D721Med (cell line): Measurements from ENCODE around the gene SELENOP.

ENCODE experiments used
- DNase-seq: peaks from one replicate; pipeline ENCODE4 v3.0.0; 2011; ENCODE audit warnings: low spot score; ENCODE audit not compliant: insufficient read length
- FAIRE-seq: peaks from 2 replicates; lab custom pipeline; 2011; peaks lifted over from hg19 to GRCh38; lab: Jason Lieb, UNC
- TF ChIP-seq, protein P1 (sequence below): IDR thresholded peaks from 2 replicates; pipeline ENCODE4 v1.5.1; 2012; ENCODE audit warnings: mild to moderate bottlenecking, control low read depth; ENCODE audit not compliant: insufficient read depth; ENCODE audit errors: missing control alignments

Gene SELENOP

DNA sequence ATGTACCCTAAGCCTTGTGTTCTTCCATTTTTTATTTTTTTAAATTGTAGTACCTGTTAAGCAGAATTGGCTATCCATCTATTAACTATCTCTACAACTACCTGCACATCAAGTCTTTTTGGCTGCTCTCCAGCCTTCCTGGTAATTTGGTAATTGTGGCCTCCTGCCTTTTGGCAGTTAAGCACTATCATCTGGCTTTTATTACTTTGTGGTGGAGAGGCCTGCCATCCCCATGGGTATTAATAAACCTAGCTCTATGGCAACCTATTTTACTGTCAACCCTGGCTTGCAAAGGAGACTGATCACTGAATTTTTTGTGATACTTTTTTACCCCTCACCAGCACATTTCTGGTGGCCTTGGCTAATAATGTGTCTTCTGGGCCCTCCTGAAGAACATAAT is 20.5 kb downstream of the SELENOP start:
- TF ChIP-seq, protein P1, sequence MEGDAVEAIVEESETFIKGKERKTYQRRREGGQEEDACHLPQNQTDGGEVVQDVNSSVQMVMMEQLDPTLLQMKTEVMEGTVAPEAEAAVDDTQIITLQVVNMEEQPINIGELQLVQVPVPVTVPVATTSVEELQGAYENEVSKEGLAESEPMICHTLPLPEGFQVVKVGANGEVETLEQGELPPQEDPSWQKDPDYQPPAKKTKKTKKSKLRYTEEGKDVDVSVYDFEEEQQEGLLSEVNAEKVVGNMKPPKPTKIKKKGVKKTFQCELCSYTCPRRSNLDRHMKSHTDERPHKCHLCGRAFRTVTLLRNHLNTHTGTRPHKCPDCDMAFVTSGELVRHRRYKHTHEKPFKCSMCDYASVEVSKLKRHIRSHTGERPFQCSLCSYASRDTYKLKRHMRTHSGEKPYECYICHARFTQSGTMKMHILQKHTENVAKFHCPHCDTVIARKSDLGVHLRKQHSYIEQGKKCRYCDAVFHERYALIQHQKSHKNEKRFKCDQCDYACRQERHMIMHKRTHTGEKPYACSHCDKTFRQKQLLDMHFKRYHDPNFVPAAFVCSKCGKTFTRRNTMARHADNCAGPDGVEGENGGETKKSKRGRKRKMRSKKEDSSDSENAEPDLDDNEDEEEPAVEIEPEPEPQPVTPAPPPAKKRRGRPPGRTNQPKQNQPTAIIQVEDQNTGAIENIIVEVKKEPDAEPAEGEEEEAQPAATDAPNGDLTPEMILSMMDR = no peak
- DNase-seq (no peak), FAIRE-seq (no peak)

DNA sequence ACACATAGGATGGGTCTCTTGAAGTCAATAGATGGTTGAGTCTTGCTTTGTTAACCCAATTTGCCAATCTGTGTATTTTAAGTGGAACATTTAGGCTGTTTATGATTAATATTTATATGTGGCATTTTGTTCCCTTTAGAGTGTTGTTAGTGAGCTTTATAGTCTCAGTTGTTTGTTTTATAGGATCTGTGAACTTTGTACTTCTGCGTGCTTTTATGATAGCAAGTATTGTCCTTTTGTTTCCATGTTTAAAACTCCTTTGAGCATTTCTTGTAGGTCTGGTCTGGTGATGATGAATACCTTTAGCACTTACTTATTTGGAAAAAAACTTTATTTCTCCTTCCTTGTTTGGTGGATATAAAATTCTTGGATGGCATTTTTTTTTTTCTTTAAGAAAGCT is 23.8 kb downstream of the SELENOP start:
- FAIRE-seq (no peak), DNase-seq (no peak)
- TF ChIP-seq, protein P1 = no peak

DNA sequence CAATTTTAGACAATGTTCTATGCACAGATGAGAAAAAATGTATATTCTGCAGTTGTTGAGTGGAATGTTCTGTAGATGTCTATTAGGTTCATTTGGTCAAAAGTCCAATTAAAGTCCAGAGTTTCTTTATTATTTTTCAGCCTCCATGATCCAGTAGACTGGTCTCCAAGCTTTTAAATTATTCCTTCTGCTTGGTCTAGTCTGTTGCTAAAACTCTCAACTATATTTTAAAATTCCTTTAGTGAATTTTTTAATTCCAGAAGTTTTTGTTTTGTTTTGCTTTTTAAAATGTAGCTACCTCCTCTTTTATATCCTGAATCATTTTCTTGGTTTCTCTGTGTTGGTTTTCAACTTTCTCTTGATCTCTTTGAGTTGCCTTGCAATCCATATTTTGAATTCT is 24.6 kb downstream of the SELENOP start:
- TF ChIP-seq, protein P1 = no peak
- DNase-seq (no peak), FAIRE-seq (no peak)

DNA sequence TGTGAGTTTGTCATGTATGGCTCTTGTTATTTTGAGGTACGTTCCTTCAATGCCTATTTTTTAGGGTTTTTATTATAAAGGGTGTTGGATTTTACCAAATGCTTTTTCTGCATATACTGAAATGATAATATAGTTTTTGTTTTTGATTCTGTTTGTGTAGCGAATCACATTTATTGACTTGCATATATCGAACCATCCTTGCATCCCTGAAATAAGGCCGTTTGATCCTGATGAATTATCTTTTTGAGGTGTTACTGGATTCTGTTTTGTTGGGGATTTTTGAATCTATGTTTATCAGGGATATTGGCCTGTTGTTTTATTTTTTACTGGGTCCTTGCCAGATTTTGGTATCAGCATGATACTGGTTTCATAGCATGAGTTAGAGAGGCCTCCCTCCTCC is 25.9 kb downstream of the SELENOP start:
- no peak for FAIRE-seq
- TF ChIP-seq, protein P1 = no peak
- DNase-seq = no peak

DNA sequence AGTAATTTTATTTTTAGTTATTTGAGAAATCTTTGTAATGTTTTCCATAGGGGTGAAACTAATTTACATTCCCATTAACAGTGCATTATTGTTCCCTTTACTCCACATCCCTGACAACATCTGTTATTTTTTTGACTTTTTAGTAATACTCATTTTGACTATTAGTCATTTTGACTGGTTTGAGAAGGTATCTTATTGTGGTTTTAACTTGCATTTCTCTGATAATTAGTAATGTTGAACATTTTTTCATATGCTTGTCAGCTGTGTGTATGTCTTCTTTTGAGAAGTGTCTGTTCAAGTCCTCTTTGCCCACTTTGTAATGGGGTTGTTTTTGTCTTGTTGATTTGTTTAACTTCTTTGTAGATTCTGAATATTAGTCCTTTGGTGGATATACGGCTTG is 27.6 kb downstream of the SELENOP start:
- FAIRE-seq = no peak
- TF ChIP-seq, protein P1 = no peak

DNA sequence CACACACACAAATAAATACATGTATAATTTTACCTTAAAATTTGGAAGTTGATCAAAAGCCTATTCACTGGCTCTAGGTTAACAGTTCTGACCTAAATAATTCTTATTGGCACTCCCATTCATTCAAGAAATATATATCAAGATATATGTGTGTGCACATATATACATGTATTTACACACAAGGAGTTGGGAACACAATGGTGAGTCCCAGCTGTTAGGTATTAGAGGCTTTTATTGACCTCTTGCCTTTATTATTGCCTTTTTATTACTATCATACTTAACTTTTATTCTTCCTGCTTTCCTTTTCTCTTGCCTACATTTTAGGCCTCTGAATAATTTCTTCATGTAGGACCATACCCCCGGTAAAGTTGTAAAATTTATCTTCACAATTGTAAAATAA is 30.1 kb downstream of the SELENOP start:
- FAIRE-seq = no peak
- TF ChIP-seq, protein P1 = no peak

More for the DNA sequence above, 27.6 kb downstream of the SELENOP start:
- no peak for DNase-seq

DNA sequence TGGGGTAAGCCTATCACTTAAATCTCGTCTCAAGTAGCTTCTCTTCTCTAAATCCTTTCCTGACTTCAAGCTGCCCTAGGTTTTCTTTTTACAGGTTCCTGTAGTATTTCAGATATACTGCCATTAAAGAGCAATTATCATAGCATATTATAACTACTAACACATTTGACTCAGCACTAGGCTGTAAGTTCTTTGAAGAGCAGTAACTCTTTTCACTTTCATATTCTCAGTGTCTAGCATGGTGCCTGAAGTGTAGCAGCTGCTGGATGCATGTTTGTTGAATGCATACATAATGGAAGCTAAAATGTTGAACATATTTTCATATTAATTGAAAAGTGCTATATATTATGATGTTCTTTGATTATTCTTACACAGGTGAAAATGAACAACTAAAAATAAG is 32.6 kb downstream of the SELENOP start:
- TF ChIP-seq, protein P1 = no peak
- DNase-seq (no peak), FAIRE-seq (no peak)

More for the DNA sequence above, 30.1 kb downstream of the SELENOP start:
- DNase-seq = no peak
